Activated CD4-positive, alpha-beta T cell treated with anti-CD3 and anti-CD28 coated beads for 4 hours (primary cell): Measurements from ENCODE around the gene PHF19.

Experiments used
- DNase-seq, 2 donors: peaks; one replicate each; pipeline ENCODE4 v3.0.0-alpha.2; 2020

Gene PHF19

GRCh38 chr9:120852240-120853010 lies 24.6 kb downstream of the PHF19 start:
- no peak for DNase-seq

DNA sequence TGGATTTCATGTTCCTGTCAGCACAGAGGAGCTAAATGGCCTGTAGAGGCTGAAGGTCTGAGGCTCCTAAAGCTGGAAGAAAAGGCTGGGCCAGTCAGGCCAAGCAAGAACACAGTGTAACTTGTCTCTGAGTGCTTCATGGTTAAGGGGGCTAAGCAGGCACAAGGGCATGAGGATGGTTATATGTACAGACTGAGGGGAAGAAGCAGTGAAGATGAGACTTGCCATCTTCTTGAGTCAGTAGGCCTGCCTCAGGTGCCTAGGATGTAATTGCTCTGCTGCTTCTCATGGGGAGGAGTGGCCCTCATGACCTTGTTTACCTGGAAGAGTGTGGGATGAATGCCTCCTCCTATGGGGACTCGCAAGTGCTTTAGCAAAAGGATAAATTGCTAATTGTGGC lies 25.5 kb downstream of the PHF19 start:
- DNase-seq = no peak

DNA sequence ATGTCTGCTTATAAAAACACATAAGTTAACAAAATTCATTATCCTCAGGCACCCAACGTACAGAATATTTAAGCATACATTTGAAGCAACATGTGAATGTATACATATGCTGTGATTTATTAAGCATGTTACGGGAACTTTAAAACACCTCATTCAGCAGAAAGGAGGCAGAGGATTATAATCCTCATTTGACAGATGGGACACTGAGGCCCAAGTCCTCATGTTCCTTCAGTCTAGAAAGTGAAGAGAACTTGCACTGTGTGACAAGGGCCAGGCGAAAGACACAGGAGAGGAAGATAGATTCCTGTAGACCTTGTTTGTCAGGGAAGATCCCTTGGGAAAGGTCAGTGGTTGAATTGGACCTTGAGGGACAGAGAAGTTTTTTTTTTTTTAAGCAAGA lies 26.7 kb downstream of the PHF19 start:
- DNase-seq = no peak

DNA sequence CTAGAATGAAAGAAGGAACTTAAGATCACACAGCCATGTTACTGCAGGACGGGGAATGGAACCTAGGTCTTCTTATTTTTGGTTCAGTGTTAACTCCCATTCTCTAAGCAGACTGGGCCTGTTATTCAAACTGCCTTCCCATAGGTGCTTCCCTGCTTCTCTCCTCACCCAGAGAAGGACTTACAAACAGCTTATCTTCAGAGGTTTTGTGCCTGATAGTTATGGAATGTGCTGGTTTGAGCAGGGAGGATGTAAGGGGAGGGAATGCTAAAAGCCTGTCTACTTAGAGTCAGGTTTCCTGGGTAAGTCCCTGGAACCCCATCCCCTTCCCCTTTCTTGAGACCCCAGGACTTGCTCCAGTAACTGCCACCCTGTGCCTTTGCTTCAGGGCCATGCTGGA lies 30.1 kb downstream of the PHF19 start:
- no peak for DNase-seq

DNA sequence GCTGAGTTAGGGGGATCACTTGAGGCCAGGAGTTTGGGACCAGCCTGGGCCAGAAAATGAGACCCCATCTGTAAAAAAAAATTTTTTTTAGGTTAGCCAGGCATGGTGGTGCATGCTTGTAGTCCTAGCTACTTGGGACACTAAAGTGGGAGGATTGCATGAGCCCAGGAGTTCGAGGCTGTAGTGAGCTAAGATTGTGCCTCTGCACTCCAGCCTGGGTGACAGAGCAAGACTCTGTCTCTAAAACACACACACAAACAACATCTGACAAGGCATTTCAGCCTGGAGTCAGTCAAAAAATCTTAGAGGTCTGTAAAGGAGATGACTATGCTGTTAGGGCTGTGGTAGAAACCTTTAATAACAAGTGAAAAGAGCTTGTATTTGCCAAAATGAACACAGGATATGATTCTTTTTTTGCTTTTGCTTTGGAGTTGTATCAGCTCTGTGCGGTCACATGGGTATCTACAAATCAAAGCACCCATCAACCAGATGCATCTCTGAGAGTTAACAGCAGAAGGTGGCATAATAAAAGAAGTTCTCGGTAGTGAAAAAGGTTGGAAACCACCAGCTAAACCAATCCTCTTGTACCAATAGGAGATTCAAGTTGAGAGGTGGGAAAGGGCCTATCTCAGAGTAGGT lies 30.6 kb downstream of the PHF19 start:
- no peak for DNase-seq

GRCh38 chr9:120845255-120845654 lies 31.7 kb downstream of the PHF19 start:
- DNase-seq = peak; percentile 32 to 36

- DNase-seq = peak; percentile 92 to 96
These were observed 34.1 kb downstream of the PHF19 start, which contains the start of gene PSMD5 for GRCh38 chr9:120842685-120843485. Gene PSMD5, minus strand, starts transcription at chr9:120842922. Its CDS starts 13 bp downstream, at chr9:120842909.

GRCh38 chr9:120841930-120842684 lies 34.9 kb downstream of the PHF19 start:
- DNase-seq = no peak

- DNase-seq = no peak
These were observed 37.8 kb downstream of the PHF19 start for GRCh38 chr9:120839146-120839545.

GRCh38 chr9:120837921-120838320 lies 39.1 kb downstream of the PHF19 start:
- no peak for DNase-seq

DNA sequence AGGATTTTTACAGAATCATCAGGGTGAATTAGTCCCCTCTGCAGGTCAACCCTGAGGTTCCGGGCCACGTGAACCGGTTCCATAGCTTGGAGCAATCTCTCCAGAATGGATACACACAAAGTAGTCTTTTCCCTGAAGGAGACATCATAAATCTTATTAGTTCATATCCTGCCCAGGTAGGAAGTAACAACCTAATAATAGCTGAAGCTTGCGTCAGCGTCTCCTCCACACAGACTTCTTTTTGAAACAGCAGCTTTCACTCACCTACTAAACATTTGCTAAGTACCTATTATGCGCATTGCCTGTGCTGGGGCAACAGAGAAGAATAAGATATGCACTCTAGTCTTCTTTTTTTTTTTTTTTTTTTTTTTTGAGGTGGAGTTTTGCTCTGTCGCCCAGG lies 43.7 kb downstream of the PHF19 start:
- DNase-seq = no peak

DNA sequence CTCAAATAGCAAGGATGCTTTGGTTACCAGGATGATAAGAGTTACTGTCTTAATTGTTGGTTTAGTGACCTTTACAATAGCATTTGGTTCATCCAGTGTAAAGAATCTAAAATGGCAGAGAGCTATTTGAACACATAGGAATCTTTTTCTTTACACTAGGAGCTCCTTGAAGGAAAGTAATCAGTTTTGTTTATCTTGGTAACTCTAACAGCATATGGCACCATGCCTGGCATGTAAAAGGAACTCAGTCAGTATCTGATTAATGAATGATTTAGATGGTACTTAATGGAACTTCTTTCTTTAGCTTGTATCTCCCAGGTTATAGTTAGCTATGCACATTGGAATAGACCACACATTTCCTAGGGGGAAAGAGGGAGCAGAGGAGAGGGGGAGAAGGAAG lies 44.2 kb downstream of the PHF19 start:
- no peak for DNase-seq

GRCh38 chr9:120830865-120831264 lies 46.1 kb downstream of the PHF19 start:
- no peak for DNase-seq

DNA sequence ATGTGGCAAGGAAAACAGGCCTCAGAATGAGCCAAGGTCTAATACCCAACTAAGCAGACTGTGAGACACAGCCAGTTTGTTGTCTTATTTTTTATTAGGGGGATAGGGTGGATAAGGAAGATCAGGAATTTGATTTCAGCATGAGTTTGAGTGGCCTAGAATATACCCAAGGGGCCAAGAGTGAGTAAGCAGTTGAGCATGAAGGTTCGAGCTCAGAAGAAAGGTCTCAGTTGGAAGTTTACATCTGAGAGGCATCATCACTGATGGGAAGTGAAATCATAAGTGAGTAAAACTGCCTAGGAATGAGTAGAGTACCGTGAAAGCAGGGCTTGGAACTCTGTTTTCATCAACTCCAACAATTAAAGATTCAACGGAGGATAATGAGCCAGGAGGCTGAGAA lies 46.8 kb downstream of the PHF19 start:
- DNase-seq = no peak

GRCh38 chr9:120829650-120830049 lies 47.3 kb downstream of the PHF19 start:
- no peak for DNase-seq

- DNase-seq = no peak
These were observed 56.9 kb downstream of the PHF19 start for GRCh38 chr9:120820095-120820494.

- DNase-seq = no peak
These were observed 58.4 kb downstream of the PHF19 start for GRCh38 chr9:120818595-120818994.

DNA sequence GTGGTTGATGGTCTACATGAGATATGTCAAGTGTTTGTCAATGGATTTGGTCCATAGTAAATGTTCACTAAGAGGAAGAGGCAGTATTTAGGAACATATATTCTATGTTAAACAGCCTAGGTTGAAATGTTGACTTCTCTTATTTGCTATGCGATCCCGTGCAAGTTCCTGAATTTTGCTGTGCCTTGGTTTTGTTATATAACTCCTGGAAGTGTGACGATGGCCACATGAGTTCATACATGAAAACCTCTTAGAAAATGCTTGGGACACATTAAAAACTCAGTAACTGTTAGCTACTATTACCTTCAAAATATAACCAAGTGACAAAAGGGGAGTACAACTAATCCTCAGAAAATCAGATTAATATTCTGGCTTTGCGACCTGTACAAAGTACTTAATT lies 61.9 kb downstream of the PHF19 start:
- no peak for DNase-seq

DNA sequence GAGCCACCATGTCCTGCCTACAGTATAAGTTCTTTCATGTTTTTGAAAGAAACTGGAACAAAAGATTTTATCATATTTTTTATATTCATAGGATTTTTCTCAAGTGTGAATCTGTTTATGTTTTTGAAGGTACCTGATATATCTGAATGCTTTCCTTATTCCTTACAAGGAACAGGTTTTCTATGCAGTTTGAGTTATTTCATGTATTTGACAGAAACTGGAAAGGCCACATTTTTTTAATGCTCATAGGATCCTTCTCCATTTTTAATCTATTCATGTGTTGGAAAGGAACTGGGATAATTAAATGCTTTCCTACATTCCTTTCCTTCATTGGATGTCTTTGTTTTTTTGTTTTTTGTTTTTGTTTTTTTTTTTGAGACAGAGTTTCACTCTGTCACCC lies 68.1 kb downstream of the PHF19 start:
- DNase-seq = no peak

DNA sequence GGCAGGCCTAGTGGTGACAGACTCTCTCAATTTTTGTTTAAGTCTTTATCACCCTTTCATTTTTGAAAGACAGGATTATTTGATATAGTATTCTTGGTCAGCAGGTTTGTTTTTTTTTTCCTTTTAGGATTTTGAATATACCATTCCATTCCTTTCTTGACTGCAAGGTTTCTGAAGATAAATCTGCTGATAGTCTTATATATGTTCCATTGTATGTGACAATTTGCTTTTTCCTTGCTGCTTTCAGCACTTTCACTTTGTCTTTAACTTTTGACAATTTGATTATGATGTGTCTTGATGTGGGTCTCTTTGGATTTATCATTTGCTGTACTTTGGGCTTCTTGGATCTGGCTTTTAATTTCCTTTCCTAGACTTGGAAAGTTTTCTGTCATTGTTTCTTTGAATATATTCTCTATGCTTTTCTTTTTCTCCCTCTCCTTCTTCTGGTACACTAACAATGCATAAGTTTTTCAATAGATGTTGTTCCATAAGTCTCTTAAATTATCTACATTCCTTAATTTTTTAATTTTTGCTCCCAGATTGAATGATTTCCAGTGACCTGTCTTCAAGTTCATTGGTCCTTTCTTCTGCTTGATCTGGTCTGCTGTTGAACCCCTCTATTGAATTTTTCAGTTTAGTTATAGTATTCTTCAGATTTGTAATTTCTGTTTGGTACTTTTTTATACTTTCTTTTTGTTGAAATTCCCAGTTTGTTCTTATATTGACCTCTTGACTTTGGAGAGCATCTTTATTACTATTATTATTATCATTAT lies 69.2 kb downstream of the PHF19 start:
- DNase-seq = no peak
